BLaER1 (cell line): ENCODE results near the gene NCKAP5.

ENCODE experiments used
- H3K27ac ChIP-seq: shearing (Covaris generic); formaldehyde crosslinking; 2 replicates; pipeline ENCODE4 v1.8.1; 2022
- H3K27me3 ChIP-seq: shearing (Covaris generic); formaldehyde crosslinking; 2 replicates; pipeline ENCODE4 v1.8.1; 2022
- H3K36me3 ChIP-seq: shearing (Covaris generic); formaldehyde crosslinking; 2 replicates; pipeline ENCODE4 v1.8.1; 2022
- H3K4me1 ChIP-seq: shearing (Covaris generic); formaldehyde crosslinking; 2 replicates; pipeline ENCODE4 v1.8.1; 2022
- H3K4me2 ChIP-seq: shearing (Covaris generic); formaldehyde crosslinking; 2 replicates; pipeline ENCODE4 v1.8.1; 2022
- H3K4me3 ChIP-seq: shearing (Covaris generic); formaldehyde crosslinking; 2 replicates; pipeline ENCODE4 v1.8.1; 2022
- H3K9ac ChIP-seq: shearing (Covaris generic); formaldehyde crosslinking; 2 replicates; pipeline ENCODE4 v1.8.1; 2022
- H3K9me3 ChIP-seq: shearing (Covaris generic); formaldehyde crosslinking; 2 replicates; pipeline ENCODE4 v1.8.1; 2022
- H4K20me1 ChIP-seq: shearing (Covaris generic); formaldehyde crosslinking; 2 replicates; pipeline ENCODE4 v1.8.1; 2022
- Cebpa-rat ChIP-seq: shearing (Covaris generic); IDR thresholded peaks from 2 replicates; pipeline ENCODE4 v1.8.1; 2022

NCKAP5 gene

DNA sequence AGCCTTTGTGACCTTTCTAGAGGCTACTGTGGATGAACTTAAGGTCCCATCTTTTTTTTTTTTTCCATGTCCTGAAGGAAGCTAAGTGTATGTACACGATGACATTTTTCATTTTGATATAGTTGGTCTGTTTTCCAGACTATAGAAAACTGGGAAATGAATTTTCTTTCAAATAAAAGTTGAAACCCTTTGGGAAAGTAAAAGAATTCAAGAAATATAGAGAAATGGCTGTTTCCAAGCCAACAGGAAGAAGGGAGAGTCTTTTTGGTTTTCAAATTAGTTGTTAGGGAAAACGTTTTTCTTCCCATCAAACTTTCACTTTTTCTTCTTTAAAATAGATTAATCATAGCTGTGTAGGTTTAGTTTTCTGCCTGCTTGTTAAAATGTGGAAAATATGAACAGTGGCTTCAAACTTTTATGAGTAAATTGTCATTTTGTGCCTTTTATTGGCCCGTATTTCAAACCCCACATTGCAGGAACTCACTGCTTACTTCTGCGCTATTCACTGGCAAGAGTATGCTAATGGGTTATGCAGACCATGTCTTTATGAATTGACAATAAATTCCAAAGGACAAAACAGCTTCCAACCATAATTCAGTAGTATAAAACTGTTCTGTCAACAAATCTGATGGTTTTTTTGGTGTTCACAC lies 870.6 kb downstream of the NCKAP5 start:
- Histone ChIP-seq H3K27ac (no peak overlapping the region), H3K36me3 (no peaks in the 10 kb centered on the region), H3K4me2 (no peak overlapping the region), H3K9me3 (no peaks in the 10 kb centered on the region), H3K4me1 (peaks cover 13% of the 10 kb centered on the region), H3K27me3 (no peaks in the 10 kb centered on the region), H4K20me1 (no peaks in the 10 kb centered on the region), H3K4me3 (no peak overlapping the region), H3K9ac (no peak overlapping the region)
- TF ChIP-seq Cebpa-rat, result no peak

DNA sequence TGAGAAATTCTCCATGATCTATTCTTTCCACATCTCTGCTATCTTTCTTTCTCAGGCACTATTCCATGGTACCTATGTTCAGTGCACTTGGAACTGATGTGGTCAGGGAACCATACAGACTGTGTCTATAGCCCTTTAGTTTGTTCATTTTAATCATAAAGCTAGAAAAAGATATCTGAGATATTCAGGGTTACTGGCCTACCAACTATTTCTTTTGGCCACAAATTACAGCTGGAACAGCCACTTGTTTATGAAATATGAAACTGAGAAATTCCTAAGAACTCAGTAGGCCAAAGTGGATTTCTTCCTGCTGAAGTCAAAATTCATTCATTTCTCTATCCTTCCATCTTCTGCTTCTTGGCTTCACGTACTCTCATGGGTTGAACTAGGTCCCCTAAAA lies 875.4 kb downstream of the NCKAP5 start:
- no peaks in the 10 kb centered on the region for H3K9me3 ChIP-seq

DNA sequence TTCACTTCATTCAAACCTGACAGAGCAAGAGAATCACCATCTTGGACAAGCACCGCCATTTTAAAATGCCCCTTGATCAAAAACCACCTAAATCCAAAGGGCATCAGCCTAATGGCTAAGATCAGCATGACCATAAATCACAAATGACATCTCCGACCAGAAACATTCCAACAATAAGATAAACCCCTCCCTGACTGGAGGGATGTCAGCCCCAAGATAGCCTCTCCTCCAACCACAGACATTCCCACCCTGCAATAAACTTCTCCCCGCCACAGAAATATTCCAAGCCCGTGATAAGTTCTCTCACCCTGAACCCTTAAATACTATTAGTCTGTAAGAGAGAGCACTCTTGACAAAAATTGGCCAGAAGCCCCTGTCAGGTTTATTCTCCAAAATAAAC lies 876.7 kb downstream of the NCKAP5 start:
- H3K4me1 ChIP-seq, result peaks cover 5% of the 10 kb centered on the region; the same call in 1 of the 2 replicates
- H3K27ac ChIP-seq, result no peak overlapping the region
- H3K27me3 ChIP-seq, result no peaks in the 10 kb centered on the region
- no peak overlapping the region for H3K9ac ChIP-seq
- no peak overlapping the region for H3K4me2 ChIP-seq
- H3K9me3 ChIP-seq, result no peaks in the 10 kb centered on the region
- TF ChIP-seq Cebpa-rat, result no peak
- H4K20me1 ChIP-seq, result no peaks in the 10 kb centered on the region
- H3K4me3 ChIP-seq, result no peak overlapping the region
- H3K36me3 ChIP-seq, result no peaks in the 10 kb centered on the region

More for the DNA sequence above, 875.4 kb downstream of the NCKAP5 start:
- Histone ChIP-seq H3K4me2 (no peak overlapping the region), H3K27me3 (no peaks in the 10 kb centered on the region), H3K27ac (no peak overlapping the region), H3K4me1 (peaks cover 5% of the 10 kb centered on the region; the same call in 1 of the 2 replicates), H3K9ac (no peak overlapping the region), H4K20me1 (no peaks in the 10 kb centered on the region), H3K36me3 (no peaks in the 10 kb centered on the region), H3K4me3 (no peak overlapping the region)
- TF ChIP-seq Cebpa-rat, result no peak

DNA sequence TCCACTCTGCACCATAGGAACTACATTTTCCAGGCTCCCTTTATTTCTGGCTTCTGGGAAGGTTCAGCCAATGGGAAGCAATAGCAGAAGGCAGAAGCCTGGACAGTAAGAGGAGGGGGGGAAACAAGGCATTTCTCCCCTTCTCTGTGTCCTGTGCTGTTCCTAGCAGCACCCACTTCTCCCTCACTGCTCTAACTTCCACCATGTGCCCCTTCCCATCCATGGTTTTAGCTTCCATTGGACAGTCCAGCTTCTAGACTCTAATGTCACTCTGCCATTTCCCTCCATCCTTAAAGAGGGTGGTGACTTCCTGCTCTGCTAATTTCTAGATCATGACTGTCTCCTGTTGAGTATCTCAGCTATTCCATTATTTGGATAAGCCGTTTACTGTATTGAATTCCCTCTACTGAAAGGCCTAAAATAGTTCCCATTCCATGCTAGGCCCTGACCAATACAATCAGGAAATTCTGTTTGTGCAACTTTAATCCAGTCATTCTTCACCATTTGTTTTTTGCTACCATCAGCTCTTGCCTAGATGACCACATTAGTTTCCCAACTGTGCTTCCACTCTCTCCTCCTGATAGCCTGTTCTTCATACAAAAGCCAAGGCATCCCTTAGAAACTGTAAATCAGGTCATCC lies 877.5 kb downstream of the NCKAP5 start:
- no peaks in the 10 kb centered on the region for H3K36me3 ChIP-seq
- H3K4me1 ChIP-seq, result peaks cover 5% of the 10 kb centered on the region; the same call in 1 of the 2 replicates
- no peak overlapping the region for H3K27ac ChIP-seq
- H3K4me3 ChIP-seq, result no peak overlapping the region
- no peak overlapping the region for H3K9ac ChIP-seq
- H3K4me2 ChIP-seq, result no peak overlapping the region
- no peak for TF ChIP-seq Cebpa-rat
- no peaks in the 10 kb centered on the region for H3K9me3 ChIP-seq
- H4K20me1 ChIP-seq, result no peaks in the 10 kb centered on the region
- H3K27me3 ChIP-seq, result no peaks in the 10 kb centered on the region

DNA sequence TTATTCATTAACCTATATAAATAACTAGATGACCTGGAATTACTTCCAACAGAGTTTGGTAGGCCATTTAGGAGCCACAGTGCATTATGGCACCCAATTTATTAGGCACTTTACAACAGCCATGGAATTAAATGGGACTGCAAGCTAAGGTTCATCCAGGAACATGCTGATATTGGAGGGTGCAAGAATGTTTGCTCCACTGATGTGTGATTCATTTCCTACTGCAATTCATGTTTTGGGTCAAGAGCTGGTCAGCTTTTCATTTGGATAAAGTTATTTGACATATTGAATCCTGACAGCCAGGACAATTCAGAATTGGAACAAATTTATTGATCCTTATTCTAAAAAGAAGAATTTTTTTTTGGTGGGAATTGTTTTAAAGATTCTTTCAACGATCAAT lies 886.5 kb downstream of the NCKAP5 start:
- Histone ChIP-seq H3K4me2 (no peak overlapping the region), H3K27me3 (no peaks in the 10 kb centered on the region), H4K20me1 (no peaks in the 10 kb centered on the region), H3K4me1 (no peaks in the 10 kb centered on the region), H3K4me3 (no peak overlapping the region), H3K9me3 (no peaks in the 10 kb centered on the region), H3K27ac (no peak overlapping the region), H3K9ac (no peak overlapping the region), H3K36me3 (no peaks in the 10 kb centered on the region)
- TF ChIP-seq Cebpa-rat, result no peak

DNA sequence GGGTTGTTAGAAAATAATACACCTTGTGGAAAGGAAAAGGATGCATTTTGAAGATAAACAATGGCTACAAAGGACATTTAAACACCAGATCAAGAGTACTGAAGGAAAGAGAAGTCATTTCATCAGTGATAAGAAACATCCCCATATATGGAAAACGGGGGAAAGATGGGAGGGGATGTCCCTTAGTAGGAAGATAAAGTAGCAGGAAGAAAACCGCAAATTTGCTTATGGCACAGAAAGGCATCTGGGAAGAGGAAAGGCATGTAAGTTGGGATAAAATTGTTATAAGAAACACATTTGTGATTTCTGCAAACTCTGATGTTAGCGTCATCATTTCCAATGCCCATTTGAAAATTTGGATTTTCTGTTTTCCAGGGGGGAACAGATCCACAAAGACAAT lies 887.7 kb downstream of the NCKAP5 start:
- no peak for TF ChIP-seq Cebpa-rat
- Histone ChIP-seq H3K4me1 (no peaks in the 10 kb centered on the region), H4K20me1 (no peaks in the 10 kb centered on the region), H3K4me3 (no peak overlapping the region), H3K36me3 (no peaks in the 10 kb centered on the region), H3K4me2 (no peak overlapping the region), H3K9ac (no peak overlapping the region), H3K9me3 (no peaks in the 10 kb centered on the region), H3K27ac (no peak overlapping the region), H3K27me3 (no peaks in the 10 kb centered on the region)

DNA sequence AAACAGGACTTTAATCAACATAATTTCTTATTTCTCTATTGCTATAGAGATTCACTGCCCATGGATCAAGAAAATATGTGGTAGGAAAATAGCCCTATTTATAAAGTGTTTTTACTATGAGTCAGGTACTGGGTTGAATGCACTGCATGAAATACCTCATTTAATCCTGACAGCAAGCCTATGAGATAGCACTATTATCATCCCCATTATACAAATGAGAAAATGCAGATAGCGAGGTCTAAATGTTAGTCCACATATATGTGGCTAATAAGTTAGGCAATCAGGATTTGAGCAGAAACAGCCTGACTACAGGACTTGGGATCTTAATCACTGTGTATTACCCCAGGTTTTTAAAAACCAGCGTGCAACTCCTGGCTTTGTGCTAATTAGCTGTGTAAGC lies 889.8 kb downstream of the NCKAP5 start:
- no peak overlapping the region for H3K4me3 ChIP-seq
- H4K20me1 ChIP-seq, result no peaks in the 10 kb centered on the region
- no peaks in the 10 kb centered on the region for H3K9me3 ChIP-seq
- H3K36me3 ChIP-seq, result no peaks in the 10 kb centered on the region
- no peak overlapping the region for H3K9ac ChIP-seq
- no peaks in the 10 kb centered on the region for H3K4me1 ChIP-seq
- H3K27me3 ChIP-seq, result no peaks in the 10 kb centered on the region
- no peak for TF ChIP-seq Cebpa-rat
- no peak overlapping the region for H3K27ac ChIP-seq
- no peak overlapping the region for H3K4me2 ChIP-seq

DNA sequence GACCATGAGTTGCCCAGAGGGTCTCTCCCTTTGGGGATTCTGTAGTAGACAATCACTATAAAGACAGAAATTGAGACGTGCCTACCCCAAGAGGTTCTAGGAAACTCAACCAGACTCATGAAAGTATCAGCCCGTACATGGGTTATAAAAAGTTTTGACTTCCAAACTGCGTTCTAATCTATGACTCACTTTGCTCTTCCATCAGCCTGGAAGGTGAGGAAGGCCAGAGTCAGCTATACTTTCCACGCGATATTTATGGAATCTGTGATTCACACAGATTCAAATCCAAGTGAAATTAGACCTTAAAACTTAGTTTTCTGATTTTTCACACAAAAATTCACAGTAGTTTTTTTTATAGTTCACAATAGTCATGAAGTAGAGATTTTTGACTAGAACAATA lies 890.6 kb downstream of the NCKAP5 start:
- Histone ChIP-seq H3K36me3 (no peaks in the 10 kb centered on the region), H3K27me3 (no peaks in the 10 kb centered on the region), H3K9me3 (no peaks in the 10 kb centered on the region), H3K27ac (no peak overlapping the region), H4K20me1 (no peaks in the 10 kb centered on the region), H3K4me2 (no peak overlapping the region), H3K9ac (no peak overlapping the region), H3K4me3 (no peak overlapping the region), H3K4me1 (no peaks in the 10 kb centered on the region)
- TF ChIP-seq Cebpa-rat, result no peak

DNA sequence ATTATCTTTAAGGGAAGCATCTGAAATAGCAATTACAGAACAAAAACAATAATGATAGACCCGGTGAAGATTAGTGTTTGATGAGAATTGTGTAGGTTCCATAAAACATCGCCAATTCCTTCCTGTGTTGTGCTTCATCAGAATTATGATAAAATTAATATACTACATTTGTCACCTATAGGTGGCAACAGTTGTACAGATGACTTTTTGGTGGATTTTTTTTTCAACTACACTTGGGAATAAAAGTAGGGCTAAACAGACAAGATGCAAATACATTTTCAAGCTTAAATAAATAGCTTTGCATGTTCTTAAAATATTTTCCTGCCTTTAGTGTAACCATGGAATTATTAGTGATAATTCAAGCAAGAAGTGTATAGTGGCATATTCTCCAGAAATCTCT lies 891.3 kb downstream of the NCKAP5 start:
- no peaks in the 10 kb centered on the region for H3K4me1 ChIP-seq
- no peak for TF ChIP-seq Cebpa-rat
- no peak overlapping the region for H3K4me2 ChIP-seq
- H3K9me3 ChIP-seq, result no peaks in the 10 kb centered on the region
- no peaks in the 10 kb centered on the region for H3K36me3 ChIP-seq
- no peak overlapping the region for H3K4me3 ChIP-seq
- H3K27ac ChIP-seq, result no peak overlapping the region
- H3K9ac ChIP-seq, result no peak overlapping the region
- H3K27me3 ChIP-seq, result peaks cover 4% of the 10 kb centered on the region; the same call in 1 of the 2 replicates
- no peaks in the 10 kb centered on the region for H4K20me1 ChIP-seq

DNA sequence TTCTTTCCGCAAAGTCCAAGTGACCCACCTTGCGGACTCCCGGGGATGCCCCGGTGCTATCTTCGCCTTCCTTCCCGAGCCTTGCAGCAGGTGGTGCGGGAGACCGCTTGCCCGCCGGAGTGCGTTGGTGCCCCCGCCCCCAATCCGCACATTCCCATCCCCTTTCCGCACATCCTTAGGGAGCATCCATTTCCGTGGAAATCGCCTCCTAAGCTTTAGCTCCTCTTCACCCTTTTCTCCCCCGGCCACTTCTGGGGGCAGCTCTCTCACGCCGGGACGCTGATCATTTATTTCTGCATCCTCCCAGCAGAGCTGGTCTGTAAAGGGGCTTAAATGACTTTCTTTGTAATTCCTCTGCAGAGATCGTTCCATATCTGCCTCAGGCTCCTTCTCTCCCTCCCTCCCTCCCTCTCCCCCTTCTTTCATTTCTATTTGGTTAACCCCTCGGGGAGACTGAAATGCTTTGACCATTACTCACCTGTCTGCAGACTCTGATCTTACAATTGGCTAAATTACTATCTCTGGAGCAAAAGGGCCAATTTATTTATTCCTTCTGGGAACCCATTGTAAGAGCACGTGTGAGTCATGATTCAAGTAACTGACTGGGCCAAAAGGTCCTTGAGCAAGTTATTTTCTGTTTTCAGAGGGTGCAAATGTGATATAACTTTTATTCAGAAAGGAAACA lies 897.0 kb downstream of the NCKAP5 start:
- H4K20me1 ChIP-seq, result peaks cover 31% of the 10 kb centered on the region
- H3K27me3 ChIP-seq, result peaks cover 54% of the 10 kb centered on the region
- H3K36me3 ChIP-seq, result no peaks in the 10 kb centered on the region
- TF ChIP-seq Cebpa-rat, result no peak
- H3K4me1 ChIP-seq, result peaks cover 22% of the 10 kb centered on the region
- no peak overlapping the region; the same call in 1 of the 2 replicates for H3K4me3 ChIP-seq
- H3K4me2 ChIP-seq, result peak overlapping the region; percentile 97
- peaks cover 11% of the 10 kb centered on the region; the same call in 1 of the 2 replicates for H3K9me3 ChIP-seq
- no peak overlapping the region for H3K27ac ChIP-seq
- H3K9ac ChIP-seq, result no peak overlapping the region
